IgD-negative memory B cell (primary cell): ENCODE data around the gene ANXA10. TPM values are rescaled to one million over a fixed set of nuclear protein-coding genes. Genes with fewer than 3 reads are reported as not detected.

Experiments used
- H3K27ac Mint-ChIP-seq, 3 donors: one replicate each; pipeline ENCODE4 v1.8.0; 2020 to 2022; ENCODE audit warnings: mild to moderate bottlenecking in 3 of 3, mixed read lengths in 3 of 3, moderate library complexity in 1 of 3
- H3K27me3 Mint-ChIP-seq: one replicate; pipeline ENCODE4 v1.8.0; 2021; ENCODE audit warnings: mixed read lengths
- H3K36me3 Mint-ChIP-seq: one replicate; pipeline ENCODE4 v1.8.0; 2020; ENCODE audit warnings: mild to moderate bottlenecking, mixed read lengths
- H3K4me1 Mint-ChIP-seq, 3 donors: one replicate each; pipeline ENCODE4 v1.8.0; 2020 to 2022; ENCODE audit warnings: mixed read lengths in 3 of 3, mild to moderate bottlenecking in 1 of 3
- H3K4me3 Mint-ChIP-seq, 4 donors: one replicate each; pipeline ENCODE4 v1.8.0; 2020 to 2022; ENCODE audit warnings: mild to moderate bottlenecking in 4 of 4, mixed read lengths in 4 of 4, moderate library complexity in 3 of 4
- H3K9me3 Mint-ChIP-seq, 3 donors: one replicate each; pipeline ENCODE4 v1.8.0; 2020 to 2021; ENCODE audit warnings: mixed read lengths in 3 of 3, mild to moderate bottlenecking in 1 of 3
- polyA plus RNA-seq: library from polyadenylated mRNA; unstranded; fragments of 300-500 nt; fragmentation: Illumina TruSeq; gene quantifications from one replicate; pipeline ENCODE4 v1.2.3, GENCODE V29; 2021

The ANXA10 gene, protein sequence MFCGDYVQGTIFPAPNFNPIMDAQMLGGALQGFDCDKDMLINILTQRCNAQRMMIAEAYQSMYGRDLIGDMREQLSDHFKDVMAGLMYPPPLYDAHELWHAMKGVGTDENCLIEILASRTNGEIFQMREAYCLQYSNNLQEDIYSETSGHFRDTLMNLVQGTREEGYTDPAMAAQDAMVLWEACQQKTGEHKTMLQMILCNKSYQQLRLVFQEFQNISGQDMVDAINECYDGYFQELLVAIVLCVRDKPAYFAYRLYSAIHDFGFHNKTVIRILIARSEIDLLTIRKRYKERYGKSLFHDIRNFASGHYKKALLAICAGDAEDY
- not detected for polyA plus RNA-seq

DNA sequence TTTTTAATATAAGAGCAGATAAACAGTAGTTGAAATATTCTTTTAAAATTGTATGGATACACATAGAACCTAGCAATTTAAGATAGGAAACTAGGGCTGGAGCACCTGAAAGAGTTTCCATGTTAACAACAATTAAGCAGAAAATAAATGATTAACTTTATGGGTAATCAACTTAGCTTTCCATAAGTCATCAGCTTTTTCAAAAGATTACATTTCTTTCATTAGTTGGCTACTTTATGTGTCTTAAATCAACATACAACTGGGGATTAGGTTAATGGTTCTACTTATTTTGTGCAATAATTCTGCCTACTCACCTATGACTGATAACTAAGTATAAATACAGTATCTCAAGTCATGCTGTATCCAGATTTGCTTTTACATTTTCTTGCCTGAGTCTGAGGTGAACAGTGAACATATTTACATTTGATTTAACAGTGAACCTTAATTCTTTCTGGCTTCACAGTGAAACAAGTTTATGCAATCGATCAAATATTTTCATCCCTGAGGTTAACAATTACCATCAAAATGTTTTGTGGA is at the start of gene ANXA10:
TSS of gene ANXA10 (plus strand) at position 362 of the 537 bp plus-strand sequence. CDS start at position 526, 164 bp downstream.
- Mint-ChIP-seq H3K36me3 (peaks cover 3% of the 10 kb centered on the region), H3K27me3 (no peaks in the 10 kb centered on the region), H3K27ac (no peak within 1 kb of the TSS), H3K9me3 (peaks cover 0 to 15% (median 9%) of the 10 kb centered on the region in 3 donors), H3K4me1 (peaks cover 0 to under 1% (median 0%) of the 10 kb centered on the region in 3 donors), H3K4me3 (no peak within 1 kb of the TSS)

GRCh38 chr4:168045354-168045753 is 47.0 kb upstream of the ANXA10 start:
- Mint-ChIP-seq H3K27ac (no peak overlapping the region), H3K27me3 (no peaks in the 10 kb centered on the region), H3K4me1 (no peaks in the 10 kb centered on the region), H3K4me3 (no peak overlapping the region), H3K9me3 (peaks cover 0 to 14% (median 2%) of the 10 kb centered on the region in 3 donors), H3K36me3 (no peaks in the 10 kb centered on the region)

GRCh38 chr4:168050002-168050401 is 42.3 kb upstream of the ANXA10 start:
- Mint-ChIP-seq H3K4me3 (no peak overlapping the region), H3K4me1 (no peaks in the 10 kb centered on the region), H3K9me3 (peaks cover 0 to 14% (median 2%) of the 10 kb centered on the region in 3 donors), H3K27ac (no peak overlapping the region), H3K36me3 (no peaks in the 10 kb centered on the region), H3K27me3 (no peaks in the 10 kb centered on the region)

DNA sequence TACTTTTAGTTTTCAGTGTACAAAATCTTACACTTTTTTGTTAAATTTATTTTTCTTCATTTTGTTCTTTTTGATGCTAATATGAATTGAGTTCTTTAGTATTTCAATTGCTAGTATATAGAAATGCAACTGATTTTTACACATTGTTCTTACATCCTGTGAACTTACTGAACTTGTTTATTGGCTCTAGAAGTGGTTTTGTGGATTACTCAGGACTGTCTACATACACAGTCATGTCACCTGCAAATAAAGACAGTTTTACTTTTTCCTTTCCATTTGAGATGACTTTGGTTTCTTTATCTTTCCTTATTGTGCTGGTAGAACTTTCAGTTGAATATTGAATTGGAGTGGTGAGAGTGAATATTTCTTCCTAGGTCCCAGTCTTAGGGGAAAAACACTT is 40.8 kb upstream of the ANXA10 start:
- Mint-ChIP-seq H3K9me3 (peaks cover 0 to 14% (median under 1%) of the 10 kb centered on the region in 3 donors), H3K4me3 (no peak overlapping the region), H3K36me3 (no peaks in the 10 kb centered on the region), H3K27ac (no peak overlapping the region), H3K4me1 (no peaks in the 10 kb centered on the region), H3K27me3 (no peaks in the 10 kb centered on the region)

DNA sequence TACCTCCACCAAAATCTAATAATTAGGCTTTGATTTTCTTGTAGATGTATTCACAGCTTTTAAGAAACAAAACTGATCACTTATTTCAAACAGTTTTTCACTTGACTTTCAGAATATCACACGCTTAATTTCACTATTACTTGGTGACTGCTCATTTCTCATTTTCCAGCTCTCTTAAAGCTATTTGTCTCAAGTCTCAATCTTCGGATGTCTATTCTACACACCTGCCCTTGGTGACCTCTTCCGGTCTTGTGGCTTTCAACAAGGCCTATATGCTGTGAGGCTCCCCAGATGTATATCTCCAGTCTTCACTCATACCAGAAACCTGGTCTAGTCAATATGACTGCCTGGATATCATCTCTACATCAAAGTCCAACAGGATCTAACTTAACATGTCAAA is 34.9 kb upstream of the ANXA10 start:
- no peaks in the 10 kb centered on the region for H3K27me3 Mint-ChIP-seq
- no peak overlapping the region for H3K27ac Mint-ChIP-seq
- no peaks in the 10 kb centered on the region for H3K4me1 Mint-ChIP-seq
- no peaks in the 10 kb centered on the region for H3K36me3 Mint-ChIP-seq
- no peak overlapping the region for H3K4me3 Mint-ChIP-seq
- no peaks in the 10 kb centered on the region for H3K9me3 Mint-ChIP-seq

GRCh38 chr4:168059251-168059650 is 33.1 kb upstream of the ANXA10 start:
- Mint-ChIP-seq H3K36me3 (no peaks in the 10 kb centered on the region), H3K4me3 (no peak overlapping the region), H3K4me1 (no peaks in the 10 kb centered on the region), H3K27me3 (no peaks in the 10 kb centered on the region), H3K27ac (no peak overlapping the region), H3K9me3 (no peaks in the 10 kb centered on the region)

- Mint-ChIP-seq H3K36me3 (no peaks in the 10 kb centered on the region), H3K4me3 (no peak overlapping the region), H3K9me3 (no peaks in the 10 kb centered on the region), H3K27me3 (no peaks in the 10 kb centered on the region), H3K27ac (no peak overlapping the region), H3K4me1 (no peaks in the 10 kb centered on the region)
These were observed 29.3 kb upstream of the ANXA10 start for GRCh38 chr4:168063031-168063430.

GRCh38 chr4:168070903-168071302 is 21.4 kb upstream of the ANXA10 start:
- H3K4me1 Mint-ChIP-seq = no peaks in the 10 kb centered on the region
- no peak overlapping the region for H3K27ac Mint-ChIP-seq
- H3K4me3 Mint-ChIP-seq = no peak overlapping the region
- no peaks in the 10 kb centered on the region for H3K27me3 Mint-ChIP-seq
- H3K9me3 Mint-ChIP-seq = no peaks in the 10 kb centered on the region
- no peaks in the 10 kb centered on the region for H3K36me3 Mint-ChIP-seq

- no peaks in the 10 kb centered on the region for H3K4me1 Mint-ChIP-seq
- no peak overlapping the region for H3K27ac Mint-ChIP-seq
- H3K27me3 Mint-ChIP-seq = no peaks in the 10 kb centered on the region
- H3K36me3 Mint-ChIP-seq = no peaks in the 10 kb centered on the region
- no peak overlapping the region for H3K4me3 Mint-ChIP-seq
- no peaks in the 10 kb centered on the region for H3K9me3 Mint-ChIP-seq
These were observed 21.0 kb upstream of the ANXA10 start for GRCh38 chr4:168071304-168071703.

DNA sequence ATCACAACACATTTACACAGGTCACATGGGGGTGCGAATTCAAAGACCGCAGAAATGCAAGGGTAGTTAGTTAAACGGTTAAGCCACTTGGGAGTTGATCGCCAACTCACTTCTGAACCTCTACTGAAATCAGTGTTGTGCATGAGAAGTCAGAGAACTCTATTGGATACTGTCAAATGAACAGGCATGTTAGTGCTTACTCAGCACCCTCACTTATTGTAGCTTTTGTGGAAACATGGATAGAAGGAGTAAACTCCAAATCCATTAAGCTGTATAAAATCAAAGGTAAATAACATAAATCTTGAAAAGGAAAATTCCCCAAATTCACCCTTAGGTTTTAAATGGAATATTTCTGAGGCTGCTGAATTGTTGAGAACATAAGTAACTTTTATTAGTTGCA is 17.5 kb upstream of the ANXA10 start:
- no peaks in the 10 kb centered on the region for H3K4me1 Mint-ChIP-seq
- H3K9me3 Mint-ChIP-seq = no peaks in the 10 kb centered on the region
- H3K27me3 Mint-ChIP-seq = no peaks in the 10 kb centered on the region
- H3K36me3 Mint-ChIP-seq = no peaks in the 10 kb centered on the region
- no peak overlapping the region for H3K4me3 Mint-ChIP-seq
- no peak overlapping the region for H3K27ac Mint-ChIP-seq

- H3K27me3 Mint-ChIP-seq = no peaks in the 10 kb centered on the region
- no peaks in the 10 kb centered on the region for H3K36me3 Mint-ChIP-seq
- no peaks in the 10 kb centered on the region for H3K4me1 Mint-ChIP-seq
- peak overlapping the region in 1 of 3 donors; percentile 3 for H3K27ac Mint-ChIP-seq
- H3K4me3 Mint-ChIP-seq = no peak overlapping the region
- no peaks in the 10 kb centered on the region for H3K9me3 Mint-ChIP-seq
These were observed 15.2 kb upstream of the ANXA10 start for GRCh38 chr4:168076989-168077725.

GRCh38 chr4:168077726-168078239 is 14.6 kb upstream of the ANXA10 start:
- no peaks in the 10 kb centered on the region for H3K9me3 Mint-ChIP-seq
- no peaks in the 10 kb centered on the region for H3K4me1 Mint-ChIP-seq
- H3K4me3 Mint-ChIP-seq = no peak overlapping the region

GRCh38 chr4:168082379-168082778 is 10.0 kb upstream of the ANXA10 start:
- H3K4me3 Mint-ChIP-seq = no peak overlapping the region
- no peaks in the 10 kb centered on the region for H3K27me3 Mint-ChIP-seq
- H3K36me3 Mint-ChIP-seq = no peaks in the 10 kb centered on the region
- H3K27ac Mint-ChIP-seq = no peak overlapping the region
- H3K4me1 Mint-ChIP-seq = no peaks in the 10 kb centered on the region
- peaks cover 0 to 3% (median 0%) of the 10 kb centered on the region in 3 donors for H3K9me3 Mint-ChIP-seq

More at GRCh38 chr4:168077726-168078239, 14.6 kb upstream of the ANXA10 start:
- Mint-ChIP-seq H3K27ac (no peak overlapping the region), H3K27me3 (no peaks in the 10 kb centered on the region), H3K36me3 (no peaks in the 10 kb centered on the region)

- H3K36me3 Mint-ChIP-seq = no peaks in the 10 kb centered on the region
- peaks cover 2 to 18% (median 3%) of the 10 kb centered on the region in 3 donors for H3K9me3 Mint-ChIP-seq
- H3K27ac Mint-ChIP-seq = no peak overlapping the region
- peaks cover 0 to 2% (median 0%) of the 10 kb centered on the region in 3 donors for H3K4me1 Mint-ChIP-seq
- no peak overlapping the region for H3K4me3 Mint-ChIP-seq
- H3K27me3 Mint-ChIP-seq = no peaks in the 10 kb centered on the region
These were observed 3.6 kb downstream of the ANXA10 start for GRCh38 chr4:168095776-168096406.

GRCh38 chr4:168096407-168096784 is 4.1 kb downstream of the ANXA10 start:
- peaks cover 2 to 18% (median 3%) of the 10 kb centered on the region in 3 donors for H3K9me3 Mint-ChIP-seq
- H3K36me3 Mint-ChIP-seq = no peaks in the 10 kb centered on the region
- no peak overlapping the region for H3K4me3 Mint-ChIP-seq
- no peak overlapping the region for H3K27ac Mint-ChIP-seq
- no peaks in the 10 kb centered on the region for H3K27me3 Mint-ChIP-seq
- H3K4me1 Mint-ChIP-seq = peaks cover 0 to 2% (median 0%) of the 10 kb centered on the region in 3 donors
